Stimulated activated CD4-positive, alpha-beta T cell treated with anti-CD3 and anti-CD28 coated beads, Interleukin-12 subunit alpha, Interleukin-12 subunit beta, amount 100 ng/mL, for 48 hours (primary cell): Measurements from ENCODE around the gene UGGT1.
A peak's percentile ranks its signal among the peaks of the same experiment; 100 is the strongest.

ENCODE experiments used
- DNase-seq, 3 donors: peaks; one replicate each; pipeline ENCODE4 v3.0.0-alpha.2; 2020; ENCODE audit warnings: low read depth in 2 of 3, low spot score in 1 of 3

The UGGT1 gene

GRCh38 chr2:128090945-128091725 is at the start of gene UGGT1:
UGGT1 (plus strand) TSS chr2:128091200; CDS start chr2:128091358, 158 bp downstream.
- DNase-seq: peak; percentile 89 to 93 (median 90)

GRCh38 chr2:128041561-128041960 is 49.4 kb upstream of the UGGT1 start:
- no peak for DNase-seq

GRCh38 chr2:128043041-128043440 is 48.0 kb upstream of the UGGT1 start:
- no peak for DNase-seq

- DNase-seq: no peak
Measured at GRCh38 chr2:128053331-128053730, 37.7 kb upstream of the UGGT1 start.

- DNase-seq: no peak
Measured at GRCh38 chr2:128054104-128054885, 36.7 kb upstream of the UGGT1 start.

GRCh38 chr2:128057334-128057733 is 33.7 kb upstream of the UGGT1 start:
- no peak for DNase-seq

GRCh38 chr2:128058114-128058513 is 32.9 kb upstream of the UGGT1 start:
- no peak for DNase-seq

- no peak for DNase-seq
Measured at GRCh38 chr2:128062571-128062970, 28.4 kb upstream of the UGGT1 start.

- DNase-seq: no peak
Measured at GRCh38 chr2:128064353-128064752, 26.6 kb upstream of the UGGT1 start.

- no peak for DNase-seq
Measured at GRCh38 chr2:128069769-128070168, 21.2 kb upstream of the UGGT1 start.

GRCh38 chr2:128073278-128073677 is 17.7 kb upstream of the UGGT1 start:
- DNase-seq: no peak

- no peak for DNase-seq
Measured at GRCh38 chr2:128076461-128077106, 14.4 kb upstream of the UGGT1 start.

GRCh38 chr2:128084757-128085156 is 6.2 kb upstream of the UGGT1 start:
- no peak for DNase-seq

GRCh38 chr2:128086244-128086643 is 4.8 kb upstream of the UGGT1 start:
- no peak for DNase-seq

GRCh38 chr2:128090575-128090944 is 440 bp upstream of the UGGT1 start:
- DNase-seq: no peak

- no peak for DNase-seq
Measured at GRCh38 chr2:128091726-128092080, 703 bp downstream of the UGGT1 start.

GRCh38 chr2:128092656-128093055 is 1.7 kb downstream of the UGGT1 start:
- DNase-seq: no peak

GRCh38 chr2:128093762-128094161 is 2.8 kb downstream of the UGGT1 start:
- no peak for DNase-seq

- DNase-seq: no peak
Measured at GRCh38 chr2:128095201-128095600, 4.2 kb downstream of the UGGT1 start.

GRCh38 chr2:128103407-128103806 is 12.4 kb downstream of the UGGT1 start:
- no peak for DNase-seq

GRCh38 chr2:128105072-128105471 is 14.1 kb downstream of the UGGT1 start:
- DNase-seq: no peak

- DNase-seq: no peak
Measured at GRCh38 chr2:128108166-128108565, 17.2 kb downstream of the UGGT1 start.
